Kidney capillary endothelial cell (primary cell): ENCODE results near the gene BUD13.

Source experiments
- DNase-seq: peaks from one replicate; pipeline ENCODE4 v3.0.0-alpha.2; 2018; ENCODE audit warnings: low spot score

Gene BUD13

GRCh38 chr11:116716621-116717020, 56.2 kb downstream of the BUD13 start:
- no peak for DNase-seq

- DNase-seq: no peak
Measured at GRCh38 chr11:116715383-116715782, 57.4 kb downstream of the BUD13 start.

GRCh38 chr11:116714902-116715301, 57.9 kb downstream of the BUD13 start:
- no peak for DNase-seq

- no peak for DNase-seq
Measured at GRCh38 chr11:116712428-116712827, 60.4 kb downstream of the BUD13 start.

GRCh38 chr11:116710762-116711161, 62.0 kb downstream of the BUD13 start:
- DNase-seq: no peak

- DNase-seq: no peak
Measured at GRCh38 chr11:116710001-116710674, 62.6 kb downstream of the BUD13 start.

- no peak for DNase-seq
Measured at GRCh38 chr11:116707746-116708145, 65.0 kb downstream of the BUD13 start.

GRCh38 chr11:116707161-116707629, 65.6 kb downstream of the BUD13 start:
- no peak for DNase-seq

GRCh38 chr11:116703421-116703820, 69.4 kb downstream of the BUD13 start:
- DNase-seq: no peak

GRCh38 chr11:116702772-116703385, 69.9 kb downstream of the BUD13 start:
- no peak for DNase-seq

GRCh38 chr11:116701876-116702275, 70.9 kb downstream of the BUD13 start:
- DNase-seq: no peak

GRCh38 chr11:116701297-116701801, 71.4 kb downstream of the BUD13 start:
- DNase-seq: no peak

GRCh38 chr11:116700586-116701220, 72.1 kb downstream of the BUD13 start:
- DNase-seq: no peak
